ENCODE measurements around the gene PALD1.

Gene PALD1

DNA sequence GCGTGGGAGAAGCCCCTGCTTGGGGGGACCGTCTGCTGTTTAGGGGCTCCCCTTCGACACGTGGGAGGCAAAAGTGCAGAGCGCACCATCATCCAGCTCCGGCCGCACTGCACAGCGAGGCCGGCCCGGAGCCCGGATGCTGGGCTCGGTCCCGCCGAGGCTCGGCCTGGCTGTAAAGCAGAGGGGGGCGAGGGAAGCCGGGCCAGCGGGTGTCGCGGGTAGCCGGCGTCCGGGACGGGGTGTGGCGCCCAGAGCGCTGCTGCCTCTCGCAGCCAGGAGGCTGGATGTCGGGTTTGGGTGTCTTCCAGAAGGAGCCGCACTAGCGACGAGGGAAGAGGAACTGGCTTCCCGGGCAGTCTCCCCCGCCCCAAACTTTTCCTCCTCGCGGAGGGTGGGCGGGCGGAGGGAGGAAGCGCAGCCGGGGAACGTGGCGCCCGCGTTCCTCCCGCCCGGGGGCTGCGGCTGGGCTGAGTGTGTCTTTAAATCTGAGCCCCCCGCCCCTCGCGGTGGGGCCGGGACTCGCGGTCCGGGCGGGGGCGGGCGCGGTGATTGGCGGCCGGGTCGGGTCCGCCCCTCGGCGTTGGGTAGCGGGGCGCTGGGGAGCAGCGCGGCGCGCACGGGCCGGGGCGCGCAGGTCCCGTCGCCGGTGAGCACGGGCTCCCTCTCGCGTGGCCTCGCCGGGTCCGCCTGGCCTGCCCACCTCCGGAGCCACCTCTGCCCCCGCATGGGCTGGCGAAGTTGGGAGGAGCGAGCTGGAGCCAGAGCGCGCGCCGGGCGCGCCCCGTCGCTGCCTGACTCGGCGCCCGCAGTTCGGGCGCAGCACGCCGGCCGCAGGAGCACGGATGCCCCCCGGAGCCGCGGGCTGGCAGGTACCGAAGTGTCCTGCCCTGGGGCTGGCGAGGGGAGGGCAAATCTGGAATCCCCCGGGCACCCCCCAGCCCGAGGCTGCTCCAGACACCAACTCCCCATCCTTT lies at the start of gene PALD1:
PALD1 (plus strand) TSS at position 577 of the 974 bp plus-strand sequence. CDS start 47,185 bp downstream, outside the sequence.
- H3K4me3 ChIP-seq (ENCODE audit: low read depth, low read length) = peak within 1 kb of the TSS; percentile 80
- peak; percentile 66 for DNase-seq (ENCODE audit: low read depth)
- TF ChIP-seq, protein P1, sequence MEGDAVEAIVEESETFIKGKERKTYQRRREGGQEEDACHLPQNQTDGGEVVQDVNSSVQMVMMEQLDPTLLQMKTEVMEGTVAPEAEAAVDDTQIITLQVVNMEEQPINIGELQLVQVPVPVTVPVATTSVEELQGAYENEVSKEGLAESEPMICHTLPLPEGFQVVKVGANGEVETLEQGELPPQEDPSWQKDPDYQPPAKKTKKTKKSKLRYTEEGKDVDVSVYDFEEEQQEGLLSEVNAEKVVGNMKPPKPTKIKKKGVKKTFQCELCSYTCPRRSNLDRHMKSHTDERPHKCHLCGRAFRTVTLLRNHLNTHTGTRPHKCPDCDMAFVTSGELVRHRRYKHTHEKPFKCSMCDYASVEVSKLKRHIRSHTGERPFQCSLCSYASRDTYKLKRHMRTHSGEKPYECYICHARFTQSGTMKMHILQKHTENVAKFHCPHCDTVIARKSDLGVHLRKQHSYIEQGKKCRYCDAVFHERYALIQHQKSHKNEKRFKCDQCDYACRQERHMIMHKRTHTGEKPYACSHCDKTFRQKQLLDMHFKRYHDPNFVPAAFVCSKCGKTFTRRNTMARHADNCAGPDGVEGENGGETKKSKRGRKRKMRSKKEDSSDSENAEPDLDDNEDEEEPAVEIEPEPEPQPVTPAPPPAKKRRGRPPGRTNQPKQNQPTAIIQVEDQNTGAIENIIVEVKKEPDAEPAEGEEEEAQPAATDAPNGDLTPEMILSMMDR (IDR thresholded peaks at IDR 0.05; ENCODE audit: insufficient read depth, low read depth, low read length, missing control alignments) = no peak

DNA sequence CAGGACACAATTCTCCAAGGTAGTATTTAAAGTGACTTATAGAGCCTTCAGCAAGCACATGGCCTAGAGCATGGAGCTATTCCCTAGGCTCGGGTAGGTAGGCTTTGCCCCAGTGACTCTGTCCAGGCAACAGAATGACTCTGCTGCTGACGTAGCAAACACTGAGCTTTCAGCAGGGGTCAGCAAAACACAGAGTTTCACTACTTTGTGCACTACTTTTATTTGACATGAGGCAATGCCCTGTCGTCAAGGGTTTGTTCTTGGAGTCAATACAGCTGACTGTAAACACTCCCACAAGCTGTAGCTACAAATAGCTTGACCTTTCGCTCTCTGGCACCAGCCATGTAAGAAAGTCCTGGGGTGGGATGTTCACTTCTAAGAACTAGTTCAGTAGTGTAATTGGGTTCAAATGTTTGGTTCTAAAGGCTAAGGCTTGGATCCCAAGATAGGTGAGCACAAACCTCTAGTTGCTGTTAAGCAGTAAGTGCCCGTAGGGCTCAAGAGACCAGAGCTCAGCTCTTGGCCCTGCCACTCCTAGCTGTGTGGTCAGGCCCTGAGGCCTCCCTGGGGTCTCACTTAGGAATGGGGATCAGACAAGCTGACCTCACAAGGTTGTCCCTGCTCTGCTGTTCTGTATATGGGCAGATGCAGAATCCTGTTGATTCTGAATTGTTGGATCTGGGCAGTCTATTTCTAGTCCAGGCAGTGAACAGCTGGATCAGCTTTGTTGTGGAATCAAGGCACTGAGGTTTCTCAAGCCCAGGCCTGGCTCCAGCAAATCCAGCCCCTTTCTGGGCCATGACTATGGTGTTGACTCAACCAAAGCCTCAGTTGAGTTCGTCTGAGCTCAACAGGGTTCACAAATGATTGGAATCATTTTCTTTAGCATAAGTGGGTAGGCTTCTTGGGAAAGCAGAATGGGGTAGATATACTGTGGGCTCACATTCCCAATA lies 47.8 kb upstream of the PALD1 start:
- H3K4me3 ChIP-seq (ENCODE audit: low read depth, low read length) = no peak overlapping the region
- TF ChIP-seq, protein P1 (IDR thresholded peaks at IDR 0.05; ENCODE audit: insufficient read depth, low read depth, low read length, missing control alignments) = no peak
- DNase-seq (ENCODE audit: low read depth) = no peak

DNA sequence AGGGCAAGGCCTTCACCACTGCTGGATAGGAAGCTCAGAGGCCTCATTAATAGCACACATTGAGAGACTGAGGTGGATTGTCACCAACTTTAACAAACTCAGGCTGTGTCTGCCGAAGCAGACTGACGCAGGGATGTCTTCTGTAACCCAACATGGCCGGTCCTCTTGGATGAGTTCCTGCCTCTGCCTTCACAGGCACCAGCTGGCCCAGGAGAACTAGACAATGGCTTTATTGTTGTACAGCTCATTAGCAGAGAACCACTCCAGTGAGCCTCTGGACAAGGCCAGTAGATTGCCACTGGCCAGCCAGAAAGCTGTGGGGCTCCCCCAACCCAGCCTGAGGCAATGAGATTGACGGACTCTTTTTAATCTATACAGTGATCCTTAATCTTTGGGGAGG lies 46.5 kb upstream of the PALD1 start:
- no peak for DNase-seq (ENCODE audit: low read depth)
- TF ChIP-seq, protein P1 (IDR thresholded peaks at IDR 0.05; ENCODE audit: insufficient read depth, low read depth, low read length, missing control alignments) = no peak
- no peak overlapping the region for H3K4me3 ChIP-seq (ENCODE audit: low read depth, low read length)

DNA sequence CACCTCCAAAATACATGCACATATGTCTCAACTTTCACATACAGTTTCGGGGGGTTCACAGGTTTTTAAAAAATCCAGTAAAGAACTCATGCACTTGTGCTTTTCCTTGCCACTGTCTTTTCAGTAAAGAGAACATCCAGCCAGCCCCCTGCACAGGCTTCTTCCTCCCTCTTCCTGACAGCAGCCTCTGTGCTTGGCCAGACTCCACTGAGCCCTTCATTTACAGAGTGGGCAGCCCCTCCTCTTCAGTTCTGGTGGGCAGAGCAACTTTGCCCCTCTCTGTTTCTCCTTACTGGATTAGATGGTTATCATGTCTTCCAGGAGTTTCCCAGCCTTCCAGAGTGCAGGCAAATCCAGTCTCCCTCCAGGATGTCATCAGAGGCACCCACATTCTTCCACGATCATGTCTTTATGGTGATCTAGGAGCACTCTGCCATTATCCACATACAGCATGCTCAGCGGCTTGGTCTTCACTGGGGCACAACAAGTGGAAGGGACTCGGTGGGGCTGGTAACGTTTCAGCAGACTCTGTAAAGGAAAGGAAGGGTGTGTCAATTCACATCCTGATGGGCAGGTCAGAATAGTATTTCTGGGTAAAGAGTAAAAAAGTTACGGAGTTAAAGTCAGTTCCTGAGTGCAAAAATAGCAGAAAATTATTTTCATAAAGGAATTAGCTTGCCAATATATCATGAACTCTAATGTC lies 45.9 kb upstream of the PALD1 start:
- H3K4me3 ChIP-seq (ENCODE audit: low read depth, low read length) = no peak overlapping the region
- TF ChIP-seq, protein P1 (IDR thresholded peaks at IDR 0.05; ENCODE audit: insufficient read depth, low read depth, low read length, missing control alignments) = no peak
- DNase-seq (ENCODE audit: low read depth) = peak; percentile 29

DNA sequence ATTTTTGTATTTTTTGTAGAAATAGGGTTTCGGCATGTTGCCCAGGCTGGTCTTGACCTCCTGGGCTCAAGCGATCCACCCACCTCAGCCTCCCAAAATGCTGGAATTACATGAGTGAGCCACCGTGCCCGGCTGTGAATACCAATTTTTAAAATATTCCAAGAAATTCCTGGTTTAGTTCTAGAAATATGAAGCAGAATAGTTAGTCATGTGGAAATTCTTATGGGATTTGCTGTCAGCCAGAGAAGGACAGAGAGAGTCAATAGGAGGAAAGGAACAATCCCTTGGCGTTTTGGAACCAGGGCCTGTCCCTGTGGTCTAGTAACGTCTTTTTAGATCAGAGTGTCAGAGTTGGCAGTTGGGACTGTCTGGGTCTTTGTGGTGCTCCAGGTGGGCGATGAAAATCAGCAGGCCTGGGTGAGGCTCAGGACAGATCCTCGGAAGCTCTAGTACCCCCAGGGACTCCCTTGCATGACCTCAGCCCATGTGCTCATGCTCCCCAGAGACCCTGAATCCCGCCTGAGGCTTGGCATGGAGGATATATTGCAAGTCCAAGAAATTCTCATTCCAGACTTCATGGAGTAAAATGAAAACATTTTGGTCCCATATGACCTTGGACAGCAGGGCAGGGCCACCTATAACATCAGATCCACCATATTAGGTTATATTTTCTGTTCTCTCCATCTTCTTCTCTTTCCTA lies 44.8 kb upstream of the PALD1 start:
- TF ChIP-seq, protein P1 (IDR thresholded peaks at IDR 0.05; ENCODE audit: insufficient read depth, low read depth, low read length, missing control alignments) = no peak
- DNase-seq (ENCODE audit: low read depth) = no peak
- H3K4me3 ChIP-seq (ENCODE audit: low read depth, low read length) = no peak overlapping the region

All from GM12865 (cell line).